HG03139 (cell line): Measurements from ENCODE around the gene TMED9.
"Not testable (repeated sequence)": the region's sequence is repeated elsewhere in the genome, so short reads cannot be mapped to it uniquely, and the experiment has no call there.

Source experiments
- ATAC-seq: cut with Tn5 transposase; IDR thresholded peaks from one replicate; pipeline ENCODE4 v1.9.1; 2021; ENCODE audit not compliant: unreplicated experiment

TMED9 gene

GRCh38 chr5:177592010-177592834 lies at the start of gene TMED9:
TMED9 (plus strand) TSS chr5:177592203; CDS start chr5:177592215, 12 bp downstream.
- ATAC-seq, result peak; percentile 89

DNA sequence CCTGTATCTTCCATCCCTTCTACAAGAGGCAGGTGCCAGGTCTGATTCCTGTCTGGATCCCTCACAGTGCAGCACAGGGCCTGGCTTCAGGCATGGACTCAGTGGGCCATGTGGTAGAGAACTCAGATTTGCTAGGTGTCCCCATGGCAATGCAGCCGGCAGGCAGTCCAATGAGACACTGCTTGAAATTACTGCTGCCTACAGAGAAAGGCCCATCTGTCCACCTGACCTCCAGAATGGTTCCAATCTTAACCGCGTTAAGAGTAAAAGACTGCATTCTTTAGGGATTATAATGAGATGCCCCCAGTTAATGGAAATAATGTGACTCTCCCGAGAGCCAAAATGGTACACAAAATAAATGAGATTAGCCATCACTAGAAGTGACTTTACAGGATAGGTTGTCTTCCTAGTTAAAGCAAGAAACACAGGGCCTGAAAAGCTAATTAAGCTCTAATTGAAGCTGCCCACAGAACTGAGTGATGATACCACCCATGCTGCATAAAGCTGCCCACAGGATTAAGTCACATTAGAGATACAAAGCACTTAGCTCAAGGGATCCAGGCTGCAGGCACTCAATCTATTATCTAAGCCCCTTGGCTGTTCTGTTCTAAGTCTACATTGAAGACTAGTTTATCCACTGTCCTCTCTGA lies 49.1 kb upstream of the TMED9 start:
- ATAC-seq, result no peak

GRCh38 chr5:177545487-177546257 lies 46.3 kb upstream of the TMED9 start:
- ATAC-seq, result no peak

DNA sequence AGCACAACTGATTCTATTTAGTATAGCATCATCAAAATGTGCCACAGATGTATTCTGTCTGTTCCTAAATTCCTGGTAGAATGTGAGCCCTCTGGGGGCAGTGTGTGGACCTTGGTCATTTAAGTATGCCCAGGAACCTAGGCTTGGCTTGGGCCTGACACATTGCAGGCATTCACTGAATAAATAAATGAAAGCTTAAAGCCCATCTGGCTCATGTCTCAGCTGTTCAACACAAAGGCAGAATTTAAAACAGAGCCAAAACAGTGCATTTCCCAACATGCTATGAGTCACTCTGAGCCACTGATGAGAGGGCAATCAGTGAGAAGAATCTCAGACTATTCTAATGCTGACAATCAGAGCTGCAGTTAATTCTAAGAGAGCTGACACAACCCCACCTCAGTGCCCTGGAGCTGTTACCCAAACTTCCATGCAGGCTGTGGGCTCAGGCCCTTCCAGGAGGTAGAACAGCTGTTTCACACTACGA lies 45.7 kb upstream of the TMED9 start:
- ATAC-seq, result no peak

DNA sequence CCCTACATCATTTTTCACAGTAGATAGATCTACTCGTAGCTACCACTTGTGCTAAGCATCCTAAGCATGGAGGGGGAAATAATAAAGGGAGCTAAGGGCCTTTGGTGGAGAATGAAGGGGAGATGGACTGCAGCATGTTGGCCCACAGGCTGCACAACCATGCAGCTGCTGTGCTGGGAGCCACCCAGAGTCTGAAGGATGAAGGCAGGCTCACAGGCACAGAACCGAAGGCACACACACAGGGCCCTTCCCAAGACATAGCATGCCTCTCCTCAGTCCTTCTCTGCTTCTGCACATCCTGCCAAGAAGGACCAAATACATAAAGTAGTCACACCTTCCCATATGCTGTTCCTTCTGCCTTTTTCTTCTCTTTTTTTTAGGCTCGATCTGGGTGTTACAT lies 44.3 kb upstream of the TMED9 start:
- ATAC-seq, result no peak

DNA sequence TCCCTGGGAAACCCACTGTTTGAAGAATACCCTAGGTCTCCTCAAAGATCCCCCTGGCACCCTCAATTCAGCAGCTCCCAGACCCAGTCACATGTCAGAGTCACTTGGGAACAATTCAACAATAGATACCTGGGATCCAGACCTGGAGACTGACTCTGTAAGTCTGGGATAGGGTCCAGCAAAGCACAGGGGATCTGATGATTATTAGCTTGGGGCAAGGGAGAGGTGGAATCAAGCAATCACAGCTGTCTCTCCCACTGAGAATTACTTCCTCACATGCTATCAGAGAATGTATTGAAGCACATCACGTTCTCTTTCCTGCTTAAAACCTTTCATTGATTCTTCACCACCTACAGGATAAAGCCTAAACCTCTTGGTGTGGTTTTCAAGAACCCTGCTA lies 43.5 kb upstream of the TMED9 start:
- no peak for ATAC-seq

GRCh38 chr5:177550122-177550521 lies 41.9 kb upstream of the TMED9 start:
- ATAC-seq, result no peak

DNA sequence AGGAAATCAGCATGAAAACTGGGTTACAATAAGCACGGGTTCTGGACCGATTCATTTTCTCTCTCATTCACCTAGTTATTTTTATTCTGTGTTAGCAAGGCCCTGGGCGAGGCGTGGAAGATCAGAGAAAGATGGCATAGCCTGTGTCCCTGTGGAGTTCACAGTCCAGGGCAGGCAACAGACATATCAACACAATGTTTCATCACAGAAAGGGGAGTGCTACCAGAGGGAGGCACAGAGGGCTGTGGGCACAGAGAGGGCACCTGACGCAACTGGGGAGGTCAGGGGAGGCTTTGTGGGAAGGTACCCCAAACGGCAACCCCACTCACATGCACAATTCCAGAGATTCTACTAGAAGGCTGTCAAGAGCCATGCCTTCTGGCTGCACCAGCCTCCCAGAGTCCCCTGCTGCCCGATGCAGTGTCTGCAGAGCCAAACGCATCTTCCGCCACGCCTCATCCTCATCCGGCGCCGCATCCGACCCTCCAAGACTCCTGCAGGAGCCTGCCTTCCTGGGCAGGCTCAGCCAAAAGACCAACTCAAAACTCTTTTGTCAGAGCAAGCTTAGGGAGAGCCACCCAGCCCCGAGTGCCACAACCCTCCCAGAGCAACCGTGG lies 39.1 kb upstream of the TMED9 start:
- no peak for ATAC-seq

- ATAC-seq, result peak; percentile 44
Measured at GRCh38 chr5:177553671-177554429, 38.2 kb upstream of the TMED9 start.

DNA sequence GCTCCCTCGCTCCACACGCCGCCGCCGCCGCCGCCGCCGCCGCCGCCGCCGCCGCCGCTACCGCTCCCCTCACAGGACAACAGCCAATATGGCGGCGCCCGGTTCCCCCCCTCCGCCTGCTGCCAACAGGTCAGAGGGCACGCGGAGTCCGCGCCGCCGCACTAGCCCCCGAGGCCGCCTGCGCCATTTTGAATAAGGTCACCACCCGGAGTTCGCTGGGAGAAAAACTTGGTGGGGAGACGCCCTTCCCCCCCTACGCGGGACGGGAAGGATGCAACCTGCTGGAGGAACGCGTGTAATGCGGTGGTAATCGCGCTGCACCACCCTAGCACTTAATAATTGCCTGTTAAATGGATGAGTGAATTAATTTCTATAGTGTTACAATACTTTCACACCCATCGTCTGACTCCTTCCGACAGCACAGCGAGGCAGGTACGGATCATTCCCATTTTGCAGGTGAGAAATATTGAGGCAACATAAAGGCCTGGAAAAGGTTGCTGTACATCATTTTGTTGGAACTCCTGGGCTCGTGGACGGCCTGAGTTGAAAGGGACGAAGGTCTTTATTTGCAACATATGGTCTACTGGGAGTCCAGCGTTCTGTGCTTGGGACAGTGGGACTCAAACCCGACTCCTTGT lies 37.4 kb upstream of the TMED9 start, which contains the start of gene FAM193B:
TSS of gene FAM193B (minus strand) at position 90 of the 638 bp plus-strand sequence. CDS start 105 bp downstream, outside the sequence.
- peak; percentile 81 for ATAC-seq

DNA sequence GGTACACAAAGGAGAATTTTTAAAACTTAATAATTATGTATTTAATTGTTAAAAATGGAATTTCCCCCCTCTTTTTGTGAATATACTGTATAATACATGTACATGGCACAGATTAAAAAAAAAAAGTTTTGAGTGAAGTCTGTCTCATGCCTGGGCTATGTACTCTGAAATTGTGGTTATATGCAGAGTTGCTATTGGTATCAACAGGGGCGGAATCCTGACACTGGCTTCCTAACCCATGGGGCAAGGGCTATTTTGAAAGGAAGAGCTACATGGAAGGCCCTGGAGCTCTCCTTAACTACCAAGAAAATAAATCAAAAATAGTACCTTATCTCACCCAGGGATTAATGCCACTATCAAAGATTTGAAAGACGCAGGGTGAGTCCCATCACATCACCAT lies 36.8 kb upstream of the TMED9 start:
- no peak for ATAC-seq

DNA sequence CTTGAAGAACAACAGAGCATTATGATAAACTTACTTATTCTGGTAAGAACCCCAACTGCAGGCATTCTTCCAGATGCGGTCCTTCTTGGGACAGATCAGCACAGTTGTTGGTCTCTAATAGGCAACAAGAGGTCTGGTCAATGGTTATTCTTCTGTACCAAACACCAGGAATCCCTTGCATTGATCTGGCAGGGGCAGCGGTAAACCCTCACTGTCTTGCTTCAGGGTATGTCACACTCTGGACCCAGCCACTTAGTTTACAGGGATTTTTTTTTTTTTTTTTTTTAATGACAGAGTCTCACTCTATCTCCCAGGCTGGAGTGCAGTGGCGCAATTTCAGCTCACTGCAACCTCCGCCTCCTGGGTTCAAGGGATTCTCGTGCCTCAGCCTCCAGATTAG lies 36.3 kb upstream of the TMED9 start:
- ATAC-seq, result no peak

- ATAC-seq, result no peak
Measured at GRCh38 chr5:177557041-177557647, 34.9 kb upstream of the TMED9 start.

DNA sequence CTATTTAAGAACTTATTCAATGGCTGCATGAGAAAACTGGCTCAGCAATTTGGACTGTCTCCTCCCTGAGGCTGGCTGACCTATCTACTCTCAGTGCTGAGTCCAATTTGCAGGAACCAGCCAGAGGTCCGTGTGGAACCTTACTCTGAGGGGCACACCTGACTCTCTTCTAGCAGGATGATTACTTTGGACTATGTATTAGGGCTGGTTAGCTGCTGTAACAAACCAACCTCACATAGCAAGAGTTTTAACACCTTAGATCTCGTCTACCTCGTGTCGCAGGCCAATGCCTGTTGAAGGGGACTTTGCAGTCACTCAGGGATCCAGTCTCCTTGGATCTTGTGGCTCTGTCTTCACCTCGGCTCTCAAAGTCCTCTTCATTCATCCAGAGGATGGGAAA lies 34.2 kb upstream of the TMED9 start:
- ATAC-seq, result no peak

DNA sequence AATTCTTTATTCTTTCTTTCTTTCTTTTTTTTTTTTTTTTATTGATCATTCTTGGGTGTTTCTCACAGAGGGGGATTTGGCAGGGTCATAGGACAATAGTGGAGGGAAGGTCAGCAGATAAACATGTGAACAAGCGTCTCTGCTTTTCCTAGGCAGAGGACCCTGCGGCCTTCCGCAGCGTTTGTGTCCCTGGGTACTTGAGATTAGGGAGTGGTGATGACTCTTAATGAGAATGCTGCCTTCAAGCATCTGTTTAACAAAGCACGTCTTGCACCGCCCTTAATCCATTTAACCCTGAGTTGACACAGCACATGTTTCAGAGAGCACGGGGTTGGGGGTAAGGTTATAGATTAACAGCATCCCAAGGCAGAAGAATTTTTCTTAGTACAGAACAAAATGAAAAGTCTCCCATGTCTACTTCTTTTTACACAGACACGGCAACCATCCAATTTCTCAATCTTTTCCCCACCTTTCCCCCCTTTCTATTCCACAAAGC lies 32.5 kb upstream of the TMED9 start:
- ATAC-seq, result not testable (repeated sequence)

DNA sequence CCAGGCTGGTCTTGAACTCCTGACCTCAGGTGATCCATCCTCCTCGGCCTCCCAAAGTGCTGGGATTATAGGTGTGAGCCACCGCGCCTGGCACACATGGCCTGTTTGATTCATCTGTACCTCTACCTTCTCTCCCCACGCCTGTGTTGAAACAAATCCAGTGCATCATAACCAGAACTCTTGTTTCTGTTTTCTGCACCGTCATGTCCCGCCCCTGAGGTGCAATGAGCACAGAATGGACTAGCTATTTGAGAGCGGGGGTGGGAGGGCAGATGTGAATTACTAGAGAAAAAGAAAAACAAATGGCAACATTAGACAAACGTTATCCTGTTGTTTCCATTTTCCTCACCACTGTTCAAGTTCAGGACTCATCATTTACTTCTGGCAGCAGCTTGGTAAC lies 27.0 kb upstream of the TMED9 start:
- no peak for ATAC-seq

DNA sequence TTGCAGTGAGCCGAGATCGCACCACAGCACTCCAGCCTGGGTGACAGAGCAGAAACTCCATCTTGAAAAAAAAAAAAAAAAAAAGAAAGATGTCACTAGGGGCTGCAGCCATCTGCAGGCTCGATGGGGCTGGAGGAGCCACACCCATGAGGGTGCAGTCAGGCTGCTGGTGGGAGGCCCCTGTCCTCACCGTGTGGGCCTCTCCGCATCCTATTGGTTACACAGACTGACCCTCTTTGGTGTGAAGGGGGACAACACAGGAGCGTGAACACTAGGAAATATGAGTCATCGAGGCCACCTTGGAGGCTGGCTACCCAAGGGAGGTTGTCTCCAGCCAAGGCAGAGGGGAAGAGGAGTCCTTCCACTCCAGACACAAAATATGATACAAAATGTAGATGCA lies 23.7 kb upstream of the TMED9 start:
- no peak for ATAC-seq

DNA sequence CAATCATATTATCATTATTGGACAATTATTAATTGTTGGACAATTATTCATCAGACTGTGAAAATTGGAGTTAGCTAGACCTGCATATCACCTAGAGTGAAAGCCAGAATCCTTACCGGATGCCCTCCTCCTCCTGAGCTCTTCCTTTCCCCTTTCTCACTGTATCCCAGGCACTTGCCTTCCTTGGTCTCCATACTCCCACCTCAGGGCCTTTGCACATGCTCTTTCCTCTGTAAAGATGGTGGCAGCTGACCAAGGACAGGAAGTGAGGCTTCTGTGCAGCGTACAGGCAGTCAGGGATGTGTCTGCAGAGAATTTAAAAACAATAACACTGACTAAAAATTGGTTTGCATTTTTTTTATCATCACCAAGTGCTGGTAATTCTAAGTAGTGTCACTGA lies 22.1 kb upstream of the TMED9 start:
- ATAC-seq, result no peak

DNA sequence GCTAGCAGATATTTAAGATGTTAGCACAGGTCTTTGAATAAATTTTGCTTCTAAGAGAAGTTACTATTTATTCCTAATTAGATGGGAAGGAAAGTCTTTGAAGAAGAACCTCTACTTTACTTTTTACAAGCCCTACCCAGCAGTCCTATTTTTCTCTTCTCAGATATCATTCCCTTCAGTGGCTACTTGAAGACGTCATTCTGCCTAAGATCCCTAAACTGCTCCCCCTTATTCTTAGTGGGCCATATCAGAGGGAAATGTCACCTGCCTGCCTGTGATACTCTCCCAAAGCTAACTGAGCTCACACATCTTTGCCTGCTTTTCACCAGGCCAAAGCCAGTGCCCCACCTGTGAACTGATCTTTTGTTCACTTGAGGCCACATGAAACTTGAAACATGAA lies 16.5 kb upstream of the TMED9 start:
- ATAC-seq, result no peak
